Neural progenitor cell (in vitro differentiated cells): ENCODE data around the gene NR1H4. TPM values are rescaled to one million over a fixed set of nuclear protein-coding genes. Genes with fewer than 3 reads are reported as not detected.

Experiments
- DNase-seq: peaks from one replicate; pipeline ENCODE4 v3.0.0-alpha.2; 2016; ENCODE audit warnings: low spot score
- H2AFZ ChIP-seq: fragments of 200-600 bp; sonication (generic); replicated peaks from 2 replicates; pipeline ENCODE4 v1.6.1; 2016; ENCODE audit warnings: antibody characterized with exemption
- H3F3A ChIP-seq: fragments of 200-600 bp; sonication (generic); 2 replicates; pipeline ENCODE4 v1.6.1; 2016; ENCODE audit warnings: antibody characterized with exemption, low read depth
- H3K27ac ChIP-seq: fragments of 200-600 bp; sonication (generic); 2 replicates; pipeline ENCODE4 v1.5.1; 2016; ENCODE audit warnings: mild to moderate bottlenecking
- H3K27me3 ChIP-seq: fragments of 200-600 bp; sonication (generic); 2 replicates; pipeline ENCODE4 v1.6.1; 2016; ENCODE audit warnings: mild to moderate bottlenecking, moderate library complexity
- H3K36me3 ChIP-seq: fragments of 200-600 bp; sonication (generic); 2 replicates; pipeline ENCODE4 v1.5.1; 2016
- H3K4me1 ChIP-seq: fragments of 200-600 bp; sonication (generic); 2 replicates; pipeline ENCODE4 v1.6.1; 2016; ENCODE audit warnings: mixed run types
- H3K4me2 ChIP-seq: fragments of 200-600 bp; sonication (generic); 2 replicates; pipeline ENCODE4 v1.6.1; 2016
- H3K4me3 ChIP-seq: fragments of 200-600 bp; sonication (generic); 2 replicates; pipeline ENCODE4 v1.5.1; 2016
- H3K79me2 ChIP-seq: fragments of 200-600 bp; sonication (generic); 2 replicates; pipeline ENCODE4 v1.6.1; 2016; ENCODE audit warnings: low read depth
- H3K9ac ChIP-seq: fragments of 200-600 bp; sonication (generic); 2 replicates; pipeline ENCODE4 v1.6.1; 2016
- H3K9me3 ChIP-seq: fragments of 200-600 bp; sonication (generic); 2 replicates; pipeline ENCODE4 v1.5.1; 2016; ENCODE audit warnings: low read depth
- H4K20me1 ChIP-seq: fragments of 200-600 bp; sonication (generic); 2 replicates; pipeline ENCODE4 v1.6.1; 2016; ENCODE audit warnings: low read depth
- H3K27ac Mint-ChIP-seq: 3 replicates; pipeline ENCODE4 v1.8.0; 2021; ENCODE audit warnings: mixed read lengths
- H3K27me3 Mint-ChIP-seq: 2 replicates; pipeline ENCODE4 v1.8.0; 2022; ENCODE audit warnings: low read depth, mild to moderate bottlenecking, inconsistent platforms, moderate library complexity, mixed read lengths; ENCODE audit not compliant: insufficient read depth
- H3K36me3 Mint-ChIP-seq: 3 replicates; pipeline ENCODE4 v1.8.0; 2021; ENCODE audit warnings: mixed read lengths
- H3K4me1 Mint-ChIP-seq: 3 replicates; pipeline ENCODE4 v1.8.0; 2021; ENCODE audit warnings: mixed read lengths
- H3K4me3 Mint-ChIP-seq: 3 replicates; pipeline ENCODE4 v1.8.0; 2021; ENCODE audit warnings: mild to moderate bottlenecking, moderate library complexity, mixed read lengths
- H3K9me3 Mint-ChIP-seq: 3 replicates; pipeline ENCODE4 v1.8.0; 2020; ENCODE audit warnings: mixed read lengths
- EZH2 ChIP-seq: fragments of 200-600 bp; sonication (generic); IDR thresholded peaks from 2 replicates; pipeline ENCODE4 v1.6.1; 2017; ENCODE audit warnings: antibody characterized with exemption, mild to moderate bottlenecking, moderate library complexity
- EZH2phosphoT487 ChIP-seq: fragments of 200-600 bp; sonication (generic); IDR thresholded peaks from 2 replicates; pipeline ENCODE4 v1.6.1; 2017; ENCODE audit warnings: antibody characterized with exemption
- total RNA-seq: library from RNA; depleted of rRNA; stranded (reverse); fragments of >200 nt; gene quantifications from 2 replicates; pipeline ENCODE4 v1.2.3, GENCODE V29; 2015; ENCODE audit warnings: low replicate concordance
- TF ChIP-seq, protein P1 (sequence below): fragments of 200-600 bp; sonication (generic); IDR thresholded peaks from 2 replicates; pipeline ENCODE4 v1.5.1; 2017; ENCODE audit warnings: antibody characterized with exemption, mild to moderate bottlenecking

The NR1H4 gene
- total RNA-seq, 1 donor from 2014 or later: not detected

DNA sequence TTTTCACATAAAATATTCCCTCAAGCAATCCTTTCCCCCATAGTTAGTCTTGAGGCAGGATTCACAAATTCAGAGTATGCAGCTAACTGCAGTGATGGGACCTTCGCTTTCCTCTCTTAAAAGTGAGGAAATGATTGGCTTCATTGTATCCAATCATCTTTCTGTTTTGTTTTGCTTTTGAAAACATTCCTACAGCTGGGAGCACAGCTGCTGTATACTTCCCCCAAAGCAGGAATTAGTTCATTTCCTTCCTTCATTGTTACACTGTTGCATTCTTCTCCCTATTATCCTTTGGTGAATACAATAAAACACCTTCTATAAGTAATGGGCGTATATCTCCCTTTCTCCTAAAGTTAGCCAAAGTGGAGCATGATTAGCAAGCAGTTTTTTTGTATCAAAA is 90.4 kb downstream of the NR1H4 start:
- H3K27ac Mint-ChIP-seq: no peak overlapping the region
- TF ChIP-seq, protein P1, sequence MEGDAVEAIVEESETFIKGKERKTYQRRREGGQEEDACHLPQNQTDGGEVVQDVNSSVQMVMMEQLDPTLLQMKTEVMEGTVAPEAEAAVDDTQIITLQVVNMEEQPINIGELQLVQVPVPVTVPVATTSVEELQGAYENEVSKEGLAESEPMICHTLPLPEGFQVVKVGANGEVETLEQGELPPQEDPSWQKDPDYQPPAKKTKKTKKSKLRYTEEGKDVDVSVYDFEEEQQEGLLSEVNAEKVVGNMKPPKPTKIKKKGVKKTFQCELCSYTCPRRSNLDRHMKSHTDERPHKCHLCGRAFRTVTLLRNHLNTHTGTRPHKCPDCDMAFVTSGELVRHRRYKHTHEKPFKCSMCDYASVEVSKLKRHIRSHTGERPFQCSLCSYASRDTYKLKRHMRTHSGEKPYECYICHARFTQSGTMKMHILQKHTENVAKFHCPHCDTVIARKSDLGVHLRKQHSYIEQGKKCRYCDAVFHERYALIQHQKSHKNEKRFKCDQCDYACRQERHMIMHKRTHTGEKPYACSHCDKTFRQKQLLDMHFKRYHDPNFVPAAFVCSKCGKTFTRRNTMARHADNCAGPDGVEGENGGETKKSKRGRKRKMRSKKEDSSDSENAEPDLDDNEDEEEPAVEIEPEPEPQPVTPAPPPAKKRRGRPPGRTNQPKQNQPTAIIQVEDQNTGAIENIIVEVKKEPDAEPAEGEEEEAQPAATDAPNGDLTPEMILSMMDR: no peak
- TF ChIP-seq EZH2 (no peak), EZH2phosphoT487 (no peak)
- H3K27ac ChIP-seq: no peak overlapping the region
- H3K9me3 Mint-ChIP-seq: no peaks in the 10 kb centered on the region
- H3K79me2 ChIP-seq: no peaks in the 10 kb centered on the region
- no peaks in the 10 kb centered on the region for H3K36me3 ChIP-seq
- no peaks in the 10 kb centered on the region for H3K27me3 Mint-ChIP-seq
- H2AFZ ChIP-seq: peak overlapping the region; percentile 11
- H3K4me3 Mint-ChIP-seq: no peak overlapping the region
- no peaks in the 10 kb centered on the region for H3F3A ChIP-seq
- H3K4me2 ChIP-seq: peak overlapping the region; percentile 35
- peak; percentile 25 for DNase-seq
- H3K4me1 Mint-ChIP-seq: peaks cover 7% of the 10 kb centered on the region
- H3K36me3 Mint-ChIP-seq: no peaks in the 10 kb centered on the region
- H3K9me3 ChIP-seq: no peaks in the 10 kb centered on the region
- no peaks in the 10 kb centered on the region for H4K20me1 ChIP-seq
- no peaks in the 10 kb centered on the region for H3K27me3 ChIP-seq
- no peak overlapping the region for H3K4me3 ChIP-seq
- H3K9ac ChIP-seq: no peak overlapping the region
- peaks cover 23% of the 10 kb centered on the region for H3K4me1 ChIP-seq

DNA sequence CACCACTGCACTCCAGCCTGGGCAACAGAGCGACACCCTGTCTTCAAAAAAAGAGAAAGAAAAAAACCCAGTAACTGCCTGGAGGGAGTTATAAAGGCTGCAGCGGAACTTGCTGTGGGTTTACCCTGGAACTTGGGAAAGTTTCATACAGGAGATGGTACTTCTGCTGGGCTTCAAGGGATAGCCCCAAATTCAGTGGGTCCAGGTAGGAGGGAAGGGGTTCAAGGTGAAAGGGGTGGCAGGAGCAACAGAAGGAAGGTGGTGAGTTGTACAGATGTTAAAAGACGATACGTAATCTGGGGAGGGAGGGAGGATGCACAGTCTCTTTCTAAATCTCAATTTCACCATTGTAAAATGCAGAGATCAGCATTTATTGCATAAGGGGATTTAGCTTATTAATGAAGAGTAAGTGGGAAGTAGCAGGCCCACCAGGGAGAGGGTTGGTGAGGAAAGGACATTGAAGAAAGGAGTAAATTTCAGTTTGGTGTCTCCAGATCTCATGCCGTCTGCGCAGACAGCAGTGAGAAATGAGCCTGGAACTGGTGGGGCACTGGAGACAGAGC is 91.3 kb downstream of the NR1H4 start:
- Histone ChIP-seq H3K4me3 (no peak overlapping the region), H4K20me1 (no peaks in the 10 kb centered on the region), H3K79me2 (no peaks in the 10 kb centered on the region), H3K27me3 (no peaks in the 10 kb centered on the region), H3F3A (no peaks in the 10 kb centered on the region), H3K9me3 (no peaks in the 10 kb centered on the region), H3K27ac (no peak overlapping the region), H3K4me2 (no peak overlapping the region), H3K36me3 (no peaks in the 10 kb centered on the region), H2AFZ (no peak overlapping the region), H3K4me1 (peaks cover 23% of the 10 kb centered on the region), H3K9ac (no peak overlapping the region)
- TF ChIP-seq EZH2: no peak
- no peak for TF ChIP-seq EZH2phosphoT487
- TF ChIP-seq, protein P1: no peak
- H3K27ac Mint-ChIP-seq: peak overlapping the region; percentile 30
- no peaks in the 10 kb centered on the region for H3K36me3 Mint-ChIP-seq
- no peak for DNase-seq
- no peak overlapping the region for H3K4me3 Mint-ChIP-seq
- peaks cover 7% of the 10 kb centered on the region for H3K4me1 Mint-ChIP-seq
- no peaks in the 10 kb centered on the region for H3K9me3 Mint-ChIP-seq
- H3K27me3 Mint-ChIP-seq: no peaks in the 10 kb centered on the region

DNA sequence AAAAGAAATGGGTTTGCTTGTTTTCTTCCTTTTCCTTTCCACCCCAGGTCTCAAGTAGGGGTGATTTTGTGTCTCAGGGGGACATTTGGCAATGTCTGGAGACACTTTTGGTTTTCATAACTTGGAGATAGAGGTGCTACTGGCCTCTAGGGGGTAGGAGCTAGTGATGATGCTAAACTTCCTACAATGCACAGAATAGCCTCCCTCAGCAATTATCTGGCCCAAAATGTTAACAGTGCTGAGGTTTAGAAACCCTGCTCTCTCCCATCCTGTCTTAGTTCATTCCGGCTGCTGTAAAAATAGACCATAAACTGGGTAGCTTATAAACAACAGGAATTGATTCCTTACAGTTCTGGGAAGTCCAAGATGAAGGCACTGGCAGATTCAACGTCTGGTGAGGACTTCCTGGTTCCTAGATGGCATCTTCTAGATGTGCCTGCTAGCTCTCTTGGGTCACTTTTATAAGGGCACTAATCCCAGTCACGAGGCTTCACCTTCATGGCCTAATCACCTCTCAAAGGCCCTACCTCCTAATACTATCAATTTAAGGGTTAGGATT is 92.4 kb downstream of the NR1H4 start:
- Histone ChIP-seq H2AFZ (no peak overlapping the region), H3K4me1 (peaks cover 23% of the 10 kb centered on the region), H3K27me3 (peaks cover 2% of the 10 kb centered on the region), H3K9ac (no peak overlapping the region), H4K20me1 (no peaks in the 10 kb centered on the region), H3K36me3 (no peaks in the 10 kb centered on the region), H3K4me2 (no peak overlapping the region), H3F3A (no peaks in the 10 kb centered on the region), H3K9me3 (no peaks in the 10 kb centered on the region), H3K27ac (no peak overlapping the region), H3K79me2 (no peaks in the 10 kb centered on the region), H3K4me3 (no peak overlapping the region)
- TF ChIP-seq, protein P1: no peak
- no peak for TF ChIP-seq EZH2
- TF ChIP-seq EZH2phosphoT487: no peak
- Mint-ChIP-seq H3K36me3 (no peaks in the 10 kb centered on the region), H3K4me3 (no peak overlapping the region), H3K27me3 (no peaks in the 10 kb centered on the region), H3K27ac (no peak overlapping the region), H3K9me3 (no peaks in the 10 kb centered on the region), H3K4me1 (peaks cover 7% of the 10 kb centered on the region)
- no peak for DNase-seq
